HepG2 (cell line): ENCODE measurements around the gene A3GALT2.

Experiments used
- ATF2 ChIP-seq: sonication (generic); formaldehyde crosslinking; IDR thresholded peaks from 2 replicates; pipeline ENCODE4 v1.4.0; 2020; ENCODE audit warnings: missing genetic modification reagents
- CTCF ChIP-seq: sonication (generic); formaldehyde crosslinking; IDR thresholded peaks from 2 replicates; pipeline ENCODE4 v1.5.0; 2020; ENCODE audit warnings: mild to moderate bottlenecking, missing genetic modification reagents, moderate library complexity
- ZNF580 ChIP-seq: IDR thresholded peaks from 2 replicates; pipeline ENCODE4 v1.6.1; 2016; ENCODE audit warnings: low read depth, borderline replicate concordance

GRCh38 chr1:33296082-33296458, 24.8 kb downstream of the A3GALT2 start:
- no peak for TF ChIP-seq ZNF580 (CRISPR knock-in tag)
- TF ChIP-seq ATF2 (CRISPR knock-in tag): no peak
- no peak for TF ChIP-seq CTCF (CRISPR knock-in tag)
